SH-SY5Y (cell line): ENCODE data around the gene PPP1R37.

Source experiments
- GATA2 ChIP-seq: IDR thresholded peaks from 2 replicates; pipeline ENCODE4 v1.6.1; 2011; ENCODE audit warnings: mild to moderate bottlenecking, low read depth, low read length
- GATA3 ChIP-seq: IDR thresholded peaks from 2 replicates; pipeline ENCODE4 v1.6.1; 2011; ENCODE audit warnings: low read depth, mild to moderate bottlenecking, low read length, moderate library complexity

- TF ChIP-seq GATA2 (no peak), GATA3 (no peak)
Observed at GRCh38 chr19:45063851-45064801, 28.9 kb upstream of the PPP1R37 start.
